HepG2 (cell line): ENCODE data around the gene CTNNA3. TPM values are rescaled to one million over a fixed set of nuclear protein-coding genes. Genes with fewer than 3 reads are reported as not detected.

ENCODE experiments used
- ATAC-seq: fragments of 200-7000 bp; cut with Tn5 transposase; 3 replicates; pipeline ENCODE4 v1.9.1; 2020; ENCODE audit warnings: mild to moderate bottlenecking, moderate library complexity
- BruUV-seq: library from RNA; stranded (reverse); fragments of 400-500 nt; replicated peaks from 2 replicates; lab custom pipeline; 2021; lab: Mats Ljungman, UMichigan
- CTCF ChIA-PET: fragments of 300-600 bp; formaldehyde crosslinking; extraction: SDS; loops from one replicate; lab custom pipeline; 2021; ENCODE audit warnings: low total read pairs, inconsistent platforms, low intra/inter-chr PET ratio; lab: Yijun Ruan, JAX
- POLR2A ChIA-PET: fragments of 350-600 bp; sonication (Branson Sonifier 250); formaldehyde crosslinking; loops from one replicate; lab custom pipeline; 2020; ENCODE audit warnings: antibody characterized with exemption, inconsistent platforms; lab: Yijun Ruan, JAX
- DNase-seq: peaks from one replicate; pipeline ENCODE4 v3.0.0-alpha.2; 2015; ENCODE audit warnings: low spot score
- FAIRE-seq: peaks from 3 replicates; lab custom pipeline; 2011; peaks lifted over from hg19 to GRCh38; lab: Jason Lieb, UNC
- H2AFZ ChIP-seq: one replicate; pipeline ENCODE4 v1.6.1; 2011; ENCODE audit warnings: low read length, inconsistent platforms
- H3K27ac ChIP-seq: fragments of 300-600 bp; 3 replicates; pipeline ENCODE4 v1.8.0; 2011; ENCODE audit warnings: mixed run types, mild to moderate bottlenecking, mixed read lengths, low read length, inconsistent platforms; ENCODE audit not compliant: insufficient read depth; ENCODE audit errors: extremely low read length
- H3K27me3 ChIP-seq, 2 experiments: fragments of 200-600 bp in 1 of 2; 2 replicates in 1 of 2; 3 replicates in 1 of 2; pipeline versions ENCODE4 v1.6.0 to v1.8.0; 2011; ENCODE audit warnings: low read length in 2 of 2, mild to moderate bottlenecking in 2 of 2, moderate library complexity in 2 of 2, inconsistent platforms in 1 of 2; ENCODE audit not compliant: insufficient read depth in 2 of 2, control insufficient read depth in 1 of 2
- H3K36me3 ChIP-seq, 2 experiments: fragments of 200-600 bp in 1 of 2; replicated peaks in 1 of 2; 2 replicates in 1 of 2; 3 replicates in 1 of 2; pipeline versions ENCODE4 v1.5.1 to v1.8.0; 2011; ENCODE audit warnings: low read length in 2 of 2, inconsistent platforms in 1 of 2; ENCODE audit not compliant: insufficient read depth in 2 of 2, control insufficient read depth in 1 of 2
- H3K4me1 ChIP-seq: 2 replicates; pipeline ENCODE4 v1.5.1; 2012; ENCODE audit warnings: low read length, inconsistent platforms; ENCODE audit not compliant: insufficient read depth
- H3K4me2 ChIP-seq: 2 replicates; pipeline ENCODE4 v1.6.0; 2011; ENCODE audit warnings: low read depth, low read length, inconsistent platforms
- H3K4me3 ChIP-seq, 3 experiments: fragments of 200-600 bp in 1 of 3; sonication (generic), shearing (Covaris generic) in 1 of 3; replicated peaks in 1 of 3; 2 replicates each; pipeline ENCODE4 v1.5.1; 2011 to 2016; ENCODE audit warnings: low read length in 3 of 3, inconsistent platforms in 2 of 3, low read depth in 2 of 3, mild to moderate bottlenecking in 2 of 3, control low read depth in 1 of 3, mixed read lengths in 1 of 3; ENCODE audit not compliant: insufficient read depth in 1 of 3
- H3K79me2 ChIP-seq: one replicate; pipeline ENCODE4 v1.6.1; 2011; ENCODE audit warnings: low read length, inconsistent platforms; ENCODE audit not compliant: insufficient read depth
- H3K9ac ChIP-seq: 2 replicates; pipeline ENCODE4 v1.6.0; 2011; ENCODE audit warnings: mild to moderate bottlenecking, low read depth, low read length, inconsistent platforms; ENCODE audit not compliant: insufficient read depth
- H3K9me3 ChIP-seq: 2 replicates; pipeline ENCODE4 v1.5.1; 2012; ENCODE audit warnings: mild to moderate bottlenecking, low read length
- H4K20me1 ChIP-seq: 2 replicates; pipeline ENCODE4 v1.6.0; 2011; ENCODE audit warnings: inconsistent platforms, mild to moderate bottlenecking, low read length, moderate library complexity; ENCODE audit not compliant: insufficient read depth
- AKAP8 ChIP-seq: sonication (generic); formaldehyde crosslinking; IDR thresholded peaks from 2 replicates; pipeline ENCODE4 v1.5.1; 2020; ENCODE audit warnings: mild to moderate bottlenecking, missing genetic modification reagents
- ESRRA ChIP-seq: sonication (generic); formaldehyde crosslinking; IDR thresholded peaks from 2 replicates; pipeline ENCODE4 v1.5.1; 2020; ENCODE audit warnings: mild to moderate bottlenecking, low read depth, missing genetic modification reagents
- EZH2 ChIP-seq: conservative IDR thresholded peaks from 2 replicates; pipeline ENCODE4 v1.6.1; 2012; ENCODE audit warnings: mild to moderate bottlenecking, low read depth, low read length, moderate library complexity
- HOXA5 ChIP-seq: sonication (generic); formaldehyde crosslinking; IDR thresholded peaks from 2 replicates; pipeline ENCODE4 v1.4.0; 2020; ENCODE audit warnings: missing genetic modification reagents
- IRF2 ChIP-seq: IDR thresholded peaks from 2 replicates; pipeline ENCODE4 v1.6.1; 2018; ENCODE audit warnings: missing genetic modification reagents, missing compliant biosample characterization
- PAF1 ChIP-seq: IDR thresholded peaks from 2 replicates; pipeline ENCODE4 v1.6.1; 2016; ENCODE audit warnings: missing genetic modification reagents, missing compliant biosample characterization
- SPEN ChIP-seq: sonication (generic); formaldehyde crosslinking; IDR thresholded peaks from 2 replicates; pipeline ENCODE4 v1.5.1; 2020; ENCODE audit warnings: low read depth, mild to moderate bottlenecking, missing genetic modification reagents
- ZNF616 ChIP-seq: sonication (generic); formaldehyde crosslinking; IDR thresholded peaks from 2 replicates; pipeline ENCODE4 v1.5.0; 2020; ENCODE audit warnings: low read depth, mild to moderate bottlenecking, missing genetic modification reagents
- ZNF747 ChIP-seq: sonication (generic); formaldehyde crosslinking; IDR thresholded peaks from 2 replicates; pipeline ENCODE4 v1.8.1; 2023; ENCODE audit warnings: missing genetic modification reagents, mild to moderate bottlenecking, borderline replicate concordance
- WGBS: methylation state at CpG from one replicate; pipeline ENCODE4 v1.1.6; 2017; ENCODE audit warnings: low lambda C conversion rate; 5-methylcytosine and 5-hydroxymethylcytosine counted together
- in situ Hi-C: cut with HindIII; loops from 2 replicates; pipeline ENCODE4 v1.10.0; 2017; ENCODE audit warnings: low pct_unique_long_range_greater_than_20kb; ENCODE audit not compliant: extremely low pct_ligation_motif_present
- intact Hi-C: fragments of 100-400 bp; cut with micrococcal nuclease; formaldehyde crosslinking; loops from one replicate; pipeline ENCODE4 v1.10.0; 2022; ENCODE audit not compliant: unreplicated experiment
- polyA plus RNA-seq, 8 experiments: library from polyadenylated mRNA; depleted of rRNA in 3 of 8; stranded (reverse) in 7 of 8; unstranded in 1 of 8; fragments of >200 nt; fragmentation: Illumina TruSeq in 4 of 8; extraction: Trizol in 4 of 8; gene quantifications; 2 replicates each; pipeline versions ENCODE4 v1.2.1 to v1.2.3, GENCODE V29; 2011 to 2016; ENCODE audit warnings: low read depth in 4 of 8, missing spikeins in 1 of 8, mixed read lengths in 1 of 8; ENCODE audit not compliant: insufficient read depth in 1 of 8
- total RNA-seq, 5 experiments: library from RNA; depleted of rRNA; stranded (reverse); fragments of >200 nt; fragmentation: Illumina TruSeq; extraction: Trizol; gene quantifications; 2 replicates each; pipeline ENCODE4 v1.2.3, GENCODE V29; 2016; ENCODE audit warnings: low read depth in 1 of 5
- TF ChIP-seq, protein P1 (sequence below): sonication (generic); formaldehyde crosslinking; IDR thresholded peaks from 2 replicates; pipeline ENCODE4 v1.4.0; 2020; ENCODE audit warnings: missing genetic modification reagents
- TF ChIP-seq, protein P2 (sequence below): sonication (generic); formaldehyde crosslinking; IDR thresholded peaks from 2 replicates; pipeline ENCODE4 v1.8.1; 2023; ENCODE audit warnings: mild to moderate bottlenecking, missing genetic modification reagents
- TF ChIP-seq, protein P3 (sequence below): IDR thresholded peaks from 2 replicates; pipeline ENCODE4 v1.6.1; 2012; ENCODE audit warnings: low read length, improper control_type of control experiment

The CTNNA3 gene
- total and polyA plus RNA-seq, 2 of the 13 experiments (the other 11 are each of a cell fraction or from before 2014, with no cell fraction given): not detected

DNA sequence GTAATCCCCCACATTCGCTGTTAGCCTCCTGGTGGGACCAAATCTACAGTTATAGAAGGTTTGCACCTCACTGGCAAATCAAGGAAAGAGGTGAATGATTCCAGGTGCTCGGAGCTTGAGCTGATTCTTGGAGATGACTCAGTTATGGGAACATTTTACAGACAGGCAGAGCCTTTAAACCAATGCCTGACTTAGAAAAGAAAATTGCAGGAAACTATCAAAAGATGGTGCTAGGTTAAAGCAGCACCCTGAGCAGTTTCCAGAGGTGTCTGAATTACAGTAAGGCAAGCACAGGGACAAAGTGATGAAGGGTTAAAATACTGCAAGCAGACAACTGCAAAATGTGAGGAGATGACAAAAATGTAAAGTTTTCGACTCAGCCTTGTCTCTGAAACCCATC, 767.2 kb downstream of the CTNNA3 start:
- DNase-seq (no peak), FAIRE-seq (no peak), ATAC-seq (no peak)
- intact Hi-C loops: no loop called here
- H2AFZ ChIP-seq: no peak overlapping the region
- H3K4me3 ChIP-seq: no peak overlapping the region
- no peaks in the 10 kb centered on the region for H3K4me1 ChIP-seq
- H3K36me3 ChIP-seq: no peaks in the 10 kb centered on the region
- no peak overlapping the region for H3K27ac ChIP-seq
- peaks cover 2 to 10% of the 10 kb centered on the region in 2 experiments; a peak in 2 of 5 replicates for H3K27me3 ChIP-seq
- 0% methylated on average over 3 of the region's 3 CpGs for WGBS
- no TSS peak for BruUV-seq
- H4K20me1 ChIP-seq: no peaks in the 10 kb centered on the region
- ChIA-PET POLR2A (no interaction called here), CTCF (no interaction called here)
- H3K9ac ChIP-seq: no peak overlapping the region
- H3K79me2 ChIP-seq: no peaks in the 10 kb centered on the region
- in situ Hi-C loops: no loop called here
- H3K4me2 ChIP-seq: no peak overlapping the region
- TF ChIP-seq ZNF747 (CRISPR knock-in tag) (no peak), PAF1 (CRISPR knock-in tag) (no peak), AKAP8 (CRISPR knock-in tag) (no peak)
- no peaks in the 10 kb centered on the region for H3K9me3 ChIP-seq

DNA sequence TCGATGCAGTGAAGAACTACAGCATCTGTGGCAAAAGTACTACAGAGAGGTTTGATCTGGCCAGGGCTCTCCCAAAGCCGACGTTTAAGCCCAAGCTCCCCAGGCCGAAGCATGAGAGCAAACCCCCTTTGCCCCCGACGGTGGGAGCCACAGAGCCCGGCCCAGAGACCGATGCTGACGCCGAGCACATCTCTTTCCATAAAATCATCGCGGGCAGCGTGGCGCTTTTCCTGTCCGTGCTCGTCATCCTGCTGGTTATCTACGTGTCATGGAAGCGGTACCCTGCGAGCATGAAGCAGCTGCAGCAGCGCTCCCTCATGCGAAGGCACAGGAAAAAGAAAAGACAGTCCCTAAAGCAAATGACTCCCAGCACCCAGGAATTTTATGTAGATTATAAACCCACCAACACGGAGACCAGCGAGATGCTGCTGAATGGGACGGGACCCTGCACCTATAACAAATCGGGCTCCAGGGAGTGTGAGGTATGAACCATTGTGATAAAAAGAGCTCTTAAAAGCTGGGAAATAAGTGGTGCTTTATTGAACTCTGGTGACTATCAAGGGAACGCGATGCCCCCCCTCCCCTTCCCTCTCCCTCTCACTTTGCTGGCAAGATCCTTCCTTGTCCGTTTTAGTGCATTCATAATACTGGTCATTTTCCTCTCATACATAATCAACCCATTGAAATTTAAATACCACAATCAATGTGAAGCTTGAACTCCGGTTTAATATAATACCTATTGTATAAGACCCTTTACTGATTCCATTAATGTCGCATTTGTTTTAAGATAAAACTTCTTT, 767.8 kb downstream of the CTNNA3 start:
- H3K79me2 ChIP-seq: no peaks in the 10 kb centered on the region
- no TSS peak for BruUV-seq
- no peaks in the 10 kb centered on the region for H4K20me1 ChIP-seq
- H3K9me3 ChIP-seq: no peaks in the 10 kb centered on the region
- H2AFZ ChIP-seq: no peak overlapping the region
- no peak for ATAC-seq
- ChIA-PET POLR2A (no interaction called here), CTCF (no interaction called here)
- no peak for FAIRE-seq
- H3K27me3 ChIP-seq: peaks cover 2 to 10% of the 10 kb centered on the region in 2 experiments; a peak in 2 of 5 replicates
- DNase-seq: no peak
- no peak overlapping the region for H3K4me3 ChIP-seq
- intact Hi-C loops: no loop called here
- no peaks in the 10 kb centered on the region for H3K4me1 ChIP-seq
- no peak overlapping the region for H3K27ac ChIP-seq
- no peak overlapping the region for H3K4me2 ChIP-seq
- H3K36me3 ChIP-seq: no peaks in the 10 kb centered on the region
- WGBS: 33% methylated on average over 28 of the region's 30 CpGs
- H3K9ac ChIP-seq: no peak overlapping the region
- in situ Hi-C loops: no loop called here
- no peak for TF ChIP-seq HOXA5 (CRISPR knock-in tag)
- TF ChIP-seq, protein P1, sequence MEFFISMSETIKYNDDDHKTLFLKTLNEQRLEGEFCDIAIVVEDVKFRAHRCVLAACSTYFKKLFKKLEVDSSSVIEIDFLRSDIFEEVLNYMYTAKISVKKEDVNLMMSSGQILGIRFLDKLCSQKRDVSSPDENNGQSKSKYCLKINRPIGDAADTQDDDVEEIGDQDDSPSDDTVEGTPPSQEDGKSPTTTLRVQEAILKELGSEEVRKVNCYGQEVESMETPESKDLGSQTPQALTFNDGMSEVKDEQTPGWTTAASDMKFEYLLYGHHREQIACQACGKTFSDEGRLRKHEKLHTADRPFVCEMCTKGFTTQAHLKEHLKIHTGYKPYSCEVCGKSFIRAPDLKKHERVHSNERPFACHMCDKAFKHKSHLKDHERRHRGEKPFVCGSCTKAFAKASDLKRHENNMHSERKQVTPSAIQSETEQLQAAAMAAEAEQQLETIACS (CRISPR knock-in tag): no peak
- TF ChIP-seq EZH2: no peak
- TF ChIP-seq, protein P2, sequence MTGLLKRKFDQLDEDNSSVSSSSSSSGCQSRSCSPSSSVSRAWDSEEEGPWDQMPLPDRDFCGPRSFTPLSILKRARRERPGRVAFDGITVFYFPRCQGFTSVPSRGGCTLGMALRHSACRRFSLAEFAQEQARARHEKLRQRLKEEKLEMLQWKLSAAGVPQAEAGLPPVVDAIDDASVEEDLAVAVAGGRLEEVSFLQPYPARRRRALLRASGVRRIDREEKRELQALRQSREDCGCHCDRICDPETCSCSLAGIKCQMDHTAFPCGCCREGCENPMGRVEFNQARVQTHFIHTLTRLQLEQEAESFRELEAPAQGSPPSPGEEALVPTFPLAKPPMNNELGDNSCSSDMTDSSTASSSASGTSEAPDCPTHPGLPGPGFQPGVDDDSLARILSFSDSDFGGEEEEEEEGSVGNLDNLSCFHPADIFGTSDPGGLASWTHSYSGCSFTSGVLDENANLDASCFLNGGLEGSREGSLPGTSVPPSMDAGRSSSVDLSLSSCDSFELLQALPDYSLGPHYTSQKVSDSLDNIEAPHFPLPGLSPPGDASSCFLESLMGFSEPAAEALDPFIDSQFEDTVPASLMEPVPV (CRISPR knock-in tag): no peak
- no peak for TF ChIP-seq IRF2 (CRISPR knock-in tag)
- TF ChIP-seq ZNF616 (CRISPR knock-in tag): no peak
- TF ChIP-seq ESRRA (CRISPR knock-in tag): no peak
- no peak for TF ChIP-seq SPEN
- TF ChIP-seq, protein P3, sequence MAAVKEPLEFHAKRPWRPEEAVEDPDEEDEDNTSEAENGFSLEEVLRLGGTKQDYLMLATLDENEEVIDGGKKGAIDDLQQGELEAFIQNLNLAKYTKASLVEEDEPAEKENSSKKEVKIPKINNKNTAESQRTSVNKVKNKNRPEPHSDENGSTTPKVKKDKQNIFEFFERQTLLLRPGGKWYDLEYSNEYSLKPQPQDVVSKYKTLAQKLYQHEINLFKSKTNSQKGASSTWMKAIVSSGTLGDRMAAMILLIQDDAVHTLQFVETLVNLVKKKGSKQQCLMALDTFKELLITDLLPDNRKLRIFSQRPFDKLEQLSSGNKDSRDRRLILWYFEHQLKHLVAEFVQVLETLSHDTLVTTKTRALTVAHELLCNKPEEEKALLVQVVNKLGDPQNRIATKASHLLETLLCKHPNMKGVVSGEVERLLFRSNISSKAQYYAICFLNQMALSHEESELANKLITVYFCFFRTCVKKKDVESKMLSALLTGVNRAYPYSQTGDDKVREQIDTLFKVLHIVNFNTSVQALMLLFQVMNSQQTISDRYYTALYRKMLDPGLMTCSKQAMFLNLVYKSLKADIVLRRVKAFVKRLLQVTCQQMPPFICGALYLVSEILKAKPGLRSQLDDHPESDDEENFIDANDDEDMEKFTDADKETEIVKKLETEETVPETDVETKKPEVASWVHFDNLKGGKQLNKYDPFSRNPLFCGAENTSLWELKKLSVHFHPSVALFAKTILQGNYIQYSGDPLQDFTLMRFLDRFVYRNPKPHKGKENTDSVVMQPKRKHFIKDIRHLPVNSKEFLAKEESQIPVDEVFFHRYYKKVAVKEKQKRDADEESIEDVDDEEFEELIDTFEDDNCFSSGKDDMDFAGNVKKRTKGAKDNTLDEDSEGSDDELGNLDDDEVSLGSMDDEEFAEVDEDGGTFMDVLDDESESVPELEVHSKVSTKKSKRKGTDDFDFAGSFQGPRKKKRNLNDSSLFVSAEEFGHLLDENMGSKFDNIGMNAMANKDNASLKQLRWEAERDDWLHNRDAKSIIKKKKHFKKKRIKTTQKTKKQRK: no peak
